ENCODE data around the gene RERE.

The RERE gene

GRCh38 chr1:8474369-8474768, 343.1 kb downstream of the RERE start:
- DNase-seq (ENCODE audit: low spot score), result no peak

GRCh38 chr1:8473891-8474300, 343.5 kb downstream of the RERE start:
- DNase-seq (ENCODE audit: low spot score), result no peak

GRCh38 chr1:8473121-8473875, 344.1 kb downstream of the RERE start:
- DNase-seq (ENCODE audit: low spot score), result no peak

- no peak for DNase-seq (ENCODE audit: low spot score)
Observed at GRCh38 chr1:8472668-8473067, 344.8 kb downstream of the RERE start.

- no peak for DNase-seq (ENCODE audit: low spot score)
Observed at GRCh38 chr1:8471451-8471850, 346.0 kb downstream of the RERE start.

GRCh38 chr1:8468751-8469150, 348.7 kb downstream of the RERE start:
- DNase-seq (ENCODE audit: low spot score), result no peak

- no peak for DNase-seq (ENCODE audit: low spot score)
Observed at GRCh38 chr1:8467308-8467707, 350.1 kb downstream of the RERE start.

- DNase-seq (ENCODE audit: low spot score), result no peak
Observed at GRCh38 chr1:8465692-8466091, 351.7 kb downstream of the RERE start.

- no peak for DNase-seq (ENCODE audit: low spot score)
Observed at GRCh38 chr1:8465013-8465412, 352.4 kb downstream of the RERE start.

- DNase-seq (ENCODE audit: low spot score), result no peak
Observed at GRCh38 chr1:8464377-8464776, 353.1 kb downstream of the RERE start.

GRCh38 chr1:8463144-8463927, 354.1 kb downstream of the RERE start:
- DNase-seq (ENCODE audit: low spot score), result peak; percentile 67

GRCh38 chr1:8462371-8462892, 355.0 kb downstream of the RERE start:
- DNase-seq (ENCODE audit: low spot score), result no peak

GRCh38 chr1:8461351-8462110, 355.9 kb downstream of the RERE start:
- DNase-seq (ENCODE audit: low spot score), result no peak

- no peak for DNase-seq (ENCODE audit: low spot score)
Observed at GRCh38 chr1:8460784-8461183, 356.7 kb downstream of the RERE start.

GRCh38 chr1:8460132-8460544, 357.3 kb downstream of the RERE start:
- no peak for DNase-seq (ENCODE audit: low spot score)

- no peak for DNase-seq (ENCODE audit: low spot score)
Observed at GRCh38 chr1:8458607-8459006, 358.8 kb downstream of the RERE start.

GRCh38 chr1:8457760-8458381, 359.6 kb downstream of the RERE start:
- DNase-seq (ENCODE audit: low spot score), result no peak

GRCh38 chr1:8456991-8457390, 360.4 kb downstream of the RERE start:
- no peak for DNase-seq (ENCODE audit: low spot score)

- DNase-seq (ENCODE audit: low spot score), result peak; percentile 35
Observed at GRCh38 chr1:8456308-8456912, 361.0 kb downstream of the RERE start.

GRCh38 chr1:8455700-8456307, 361.6 kb downstream of the RERE start:
- DNase-seq (ENCODE audit: low spot score), result no peak

GRCh38 chr1:8450312-8450711, 367.1 kb downstream of the RERE start:
- no peak for DNase-seq (ENCODE audit: low spot score)

All from COLO829 (cell line).